WTC11 (cell line): ENCODE data around the gene SMAD5.

Experiments
- ATF3 ChIP-seq: sonication (generic); formaldehyde crosslinking; conservative IDR thresholded peaks from 2 replicates; pipeline ENCODE4 v1.8.1; 2022; ENCODE audit warnings: mild to moderate bottlenecking, missing genetic modification reagents
- CDX4 ChIP-seq: fragments of 250-450 bp; sonication (Bioruptor Pico); IDR thresholded peaks from 2 replicates; pipeline ENCODE4 v1.9.0; 2021; ENCODE audit warnings: moderate library complexity, mild to moderate bottlenecking, inconsistent platforms, borderline replicate concordance
- CTCF ChIP-seq: fragments of 200-600 bp; IDR thresholded peaks from 2 replicates; pipeline ENCODE4 v1.8.0; 2022; ENCODE audit warnings: antibody characterized with exemption
- NFYB ChIP-seq: sonication (generic); formaldehyde crosslinking; conservative IDR thresholded peaks from 2 replicates; pipeline ENCODE4 v1.8.0; 2022; ENCODE audit warnings: low read depth, missing genetic modification reagents
- PREB ChIP-seq: sonication (generic); formaldehyde crosslinking; IDR thresholded peaks from 2 replicates; pipeline ENCODE4 v1.8.1; 2022; ENCODE audit warnings: mild to moderate bottlenecking, missing genetic modification reagents, moderate library complexity, borderline replicate concordance
- STAT6 ChIP-seq: sonication (generic); formaldehyde crosslinking; conservative IDR thresholded peaks from 2 replicates; pipeline ENCODE4 v1.8.1; 2023; ENCODE audit warnings: mild to moderate bottlenecking, low read depth, missing genetic modification reagents, moderate library complexity
- TCF7 ChIP-seq: sonication (generic); formaldehyde crosslinking; IDR thresholded peaks from 2 replicates; pipeline ENCODE4 v1.8.0; 2022; ENCODE audit warnings: mild to moderate bottlenecking, low read depth, missing genetic modification reagents, moderate library complexity
- ZNF281 ChIP-seq: sonication (generic); formaldehyde crosslinking; IDR thresholded peaks from 2 replicates; pipeline ENCODE4 v1.8.0; 2023; ENCODE audit warnings: mild to moderate bottlenecking, missing genetic modification reagents
- ZNF532 ChIP-seq: fragments of 250-450 bp; sonication (Bioruptor Pico); IDR thresholded peaks from 2 replicates; pipeline ENCODE4 v1.9.0; 2021; ENCODE audit warnings: mild to moderate bottlenecking, borderline replicate concordance

- no peak for TF ChIP-seq CDX4 (CRISPR knock-in tag)
- no peak for TF ChIP-seq CTCF
- no peak for TF ChIP-seq ATF3 (CRISPR knock-in tag)
- no peak for TF ChIP-seq PREB (CRISPR knock-in tag)
- TF ChIP-seq ZNF281: no peak
- TF ChIP-seq NFYB (CRISPR knock-in tag): no peak
- TF ChIP-seq TCF7 (CRISPR knock-in tag): no peak
- TF ChIP-seq ZNF532: no peak
- TF ChIP-seq STAT6: no peak
Measured at GRCh38 chr5:136208916-136209315, 76.3 kb downstream of the SMAD5 start.
